AG09309 (cell line): ENCODE results near the gene KCNIP3.
"Not testable (repeated sequence)": the region's sequence is repeated elsewhere in the genome, so short reads cannot be mapped to it uniquely, and the experiment has no call there.

Experiments
- DNase-seq: peaks from one replicate; pipeline ENCODE4 v3.0.0-alpha.2; 2010; ENCODE audit warnings: low read depth
- H3K4me3 ChIP-seq: 2 replicates; pipeline ENCODE4 v1.5.1; 2011; ENCODE audit warnings: mild to moderate bottlenecking, low read depth, low read length, moderate library complexity; ENCODE audit not compliant: control insufficient read depth
- TF ChIP-seq, protein P1 (sequence below): IDR thresholded peaks from 2 replicates; pipeline ENCODE4 v1.5.1; 2011; ENCODE audit warnings: mild to moderate bottlenecking, low read depth, low read length, inconsistent platforms; ENCODE audit not compliant: insufficient read depth, control insufficient read depth; ENCODE audit errors: missing control alignments

KCNIP3 gene

DNA sequence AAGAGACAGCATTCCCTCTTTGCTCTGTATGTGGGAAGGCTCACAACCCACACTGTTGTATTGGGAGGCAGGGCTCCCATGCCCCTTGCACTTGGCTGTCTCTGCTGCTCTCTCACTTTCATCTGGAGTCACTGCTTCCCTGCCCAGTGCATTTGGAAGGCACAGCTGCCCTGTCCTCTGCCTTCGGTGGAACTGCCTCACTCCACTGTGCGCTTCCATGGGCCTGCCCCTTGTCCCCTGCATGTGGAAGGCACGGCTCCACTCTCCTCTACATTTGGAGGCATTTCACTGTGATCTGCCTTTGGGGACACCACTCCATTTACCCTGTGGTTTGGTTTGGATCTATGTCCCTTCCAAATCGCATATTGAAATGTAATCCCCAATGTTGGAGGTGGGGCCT is 32.0 kb upstream of the KCNIP3 start:
- no peak overlapping the region for H3K4me3 ChIP-seq
- TF ChIP-seq, protein P1, sequence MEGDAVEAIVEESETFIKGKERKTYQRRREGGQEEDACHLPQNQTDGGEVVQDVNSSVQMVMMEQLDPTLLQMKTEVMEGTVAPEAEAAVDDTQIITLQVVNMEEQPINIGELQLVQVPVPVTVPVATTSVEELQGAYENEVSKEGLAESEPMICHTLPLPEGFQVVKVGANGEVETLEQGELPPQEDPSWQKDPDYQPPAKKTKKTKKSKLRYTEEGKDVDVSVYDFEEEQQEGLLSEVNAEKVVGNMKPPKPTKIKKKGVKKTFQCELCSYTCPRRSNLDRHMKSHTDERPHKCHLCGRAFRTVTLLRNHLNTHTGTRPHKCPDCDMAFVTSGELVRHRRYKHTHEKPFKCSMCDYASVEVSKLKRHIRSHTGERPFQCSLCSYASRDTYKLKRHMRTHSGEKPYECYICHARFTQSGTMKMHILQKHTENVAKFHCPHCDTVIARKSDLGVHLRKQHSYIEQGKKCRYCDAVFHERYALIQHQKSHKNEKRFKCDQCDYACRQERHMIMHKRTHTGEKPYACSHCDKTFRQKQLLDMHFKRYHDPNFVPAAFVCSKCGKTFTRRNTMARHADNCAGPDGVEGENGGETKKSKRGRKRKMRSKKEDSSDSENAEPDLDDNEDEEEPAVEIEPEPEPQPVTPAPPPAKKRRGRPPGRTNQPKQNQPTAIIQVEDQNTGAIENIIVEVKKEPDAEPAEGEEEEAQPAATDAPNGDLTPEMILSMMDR, result no peak
- DNase-seq, result no peak

DNA sequence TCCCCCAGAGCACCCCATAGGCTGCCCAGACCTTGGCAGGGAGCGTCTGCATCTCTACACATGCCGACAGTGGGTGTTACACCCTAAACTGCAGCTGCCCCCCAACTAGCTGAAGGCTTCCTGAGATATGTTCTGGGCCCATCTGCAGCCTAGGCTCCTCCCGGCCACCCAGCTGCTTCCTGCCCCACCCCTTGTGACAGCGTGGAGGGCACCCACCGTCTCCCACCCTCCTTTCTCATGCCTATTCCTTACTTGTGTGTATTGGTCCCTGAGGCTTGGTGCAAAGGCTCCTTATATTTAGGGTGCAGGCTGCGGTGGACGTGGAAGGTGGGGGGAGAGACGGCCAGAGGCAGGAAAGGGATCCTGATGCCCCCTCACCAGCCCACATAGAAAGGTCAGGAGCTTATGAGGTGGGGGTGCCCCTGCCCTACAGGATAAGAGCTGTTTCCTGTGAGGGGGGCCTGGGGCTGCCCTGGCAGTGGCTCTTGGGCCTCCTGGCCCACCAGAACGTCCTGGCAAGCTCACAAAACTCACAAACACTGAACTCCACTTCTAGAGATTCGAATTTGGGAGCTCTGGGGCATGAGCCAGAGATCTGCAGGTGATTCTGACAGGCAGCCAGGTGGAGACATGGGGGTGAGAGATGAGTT is 30.2 kb upstream of the KCNIP3 start:
- DNase-seq, result no peak
- TF ChIP-seq, protein P1, result no peak
- no peak overlapping the region for H3K4me3 ChIP-seq

DNA sequence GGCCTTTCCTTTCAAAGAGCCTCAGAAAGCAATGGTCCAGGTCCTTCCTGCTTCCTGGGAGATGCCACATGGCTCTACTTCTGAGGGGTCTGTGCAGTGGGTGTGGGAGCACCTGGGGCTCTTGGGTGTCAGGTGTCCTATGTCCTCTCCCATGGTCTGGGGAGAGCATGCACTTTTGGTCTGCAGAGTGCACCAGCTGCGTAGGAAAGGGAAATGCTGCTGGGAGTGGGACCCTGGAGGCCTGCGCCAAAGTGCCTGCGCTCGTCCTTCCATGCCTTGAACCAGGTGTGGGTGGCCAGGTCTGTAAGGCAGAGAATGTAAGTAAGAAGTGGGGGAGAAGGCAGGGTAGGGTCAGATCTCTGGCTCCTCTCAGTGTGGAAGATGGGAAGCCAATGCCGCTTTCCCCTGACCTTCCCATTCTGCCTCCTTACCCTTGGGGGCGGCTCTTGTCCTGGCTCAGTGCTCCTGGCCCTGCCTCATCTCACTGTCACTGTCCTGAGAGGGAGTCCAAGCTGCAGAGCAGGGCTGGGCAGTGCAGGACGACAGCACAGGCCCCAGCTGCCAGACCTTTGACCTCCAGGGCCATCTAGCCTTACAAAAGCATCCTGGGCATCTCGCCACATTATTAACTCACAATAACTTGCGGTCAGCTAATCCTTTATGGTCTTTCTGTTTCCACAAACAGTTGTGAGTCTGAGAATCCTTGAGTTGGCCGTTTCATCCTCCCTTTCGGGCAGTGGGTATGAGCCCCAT is 29.5 kb upstream of the KCNIP3 start:
- TF ChIP-seq, protein P1, result no peak
- no peak overlapping the region for H3K4me3 ChIP-seq
- no peak for DNase-seq

DNA sequence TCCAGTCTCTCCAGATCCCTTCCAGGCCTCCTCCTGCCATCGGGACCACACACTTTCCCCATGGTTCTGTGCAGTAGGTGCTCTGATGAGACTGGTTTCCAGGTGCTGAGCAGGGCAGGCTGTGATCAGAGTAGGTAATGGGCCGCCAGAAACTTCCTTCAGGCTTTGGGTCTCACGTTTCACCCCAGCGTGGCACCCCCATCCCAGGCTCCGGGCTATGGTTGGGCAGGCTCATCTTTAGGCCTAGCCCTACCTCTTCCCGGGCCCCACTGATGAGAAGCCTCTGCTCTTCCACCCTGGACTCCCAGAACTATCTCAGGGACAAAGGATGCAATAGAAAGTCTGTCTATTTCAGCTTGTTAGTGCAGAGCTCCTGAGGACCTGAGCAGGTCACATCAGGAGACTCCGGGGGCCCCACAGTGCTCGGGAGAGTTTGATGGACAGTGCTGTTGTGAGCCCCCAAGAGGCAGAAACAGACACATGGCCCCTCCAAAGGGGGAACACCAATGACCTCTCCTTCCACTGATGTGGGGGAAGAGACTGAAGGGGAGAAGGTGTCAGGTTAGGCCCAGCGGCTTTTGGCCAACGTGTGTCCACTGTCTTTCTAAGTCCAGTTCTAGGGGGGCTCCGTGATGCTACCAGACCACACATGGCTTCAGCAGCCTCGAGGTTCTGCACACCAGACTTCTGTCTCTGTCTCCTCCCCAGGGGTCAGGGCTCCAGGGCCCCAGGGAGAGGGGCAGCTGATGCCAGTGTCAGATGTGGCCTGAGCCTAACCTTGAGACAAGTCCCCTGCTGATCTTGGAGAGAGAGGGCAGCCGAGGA is 28.7 kb upstream of the KCNIP3 start:
- DNase-seq, result no peak
- TF ChIP-seq, protein P1, result no peak
- H3K4me3 ChIP-seq, result no peak overlapping the region

DNA sequence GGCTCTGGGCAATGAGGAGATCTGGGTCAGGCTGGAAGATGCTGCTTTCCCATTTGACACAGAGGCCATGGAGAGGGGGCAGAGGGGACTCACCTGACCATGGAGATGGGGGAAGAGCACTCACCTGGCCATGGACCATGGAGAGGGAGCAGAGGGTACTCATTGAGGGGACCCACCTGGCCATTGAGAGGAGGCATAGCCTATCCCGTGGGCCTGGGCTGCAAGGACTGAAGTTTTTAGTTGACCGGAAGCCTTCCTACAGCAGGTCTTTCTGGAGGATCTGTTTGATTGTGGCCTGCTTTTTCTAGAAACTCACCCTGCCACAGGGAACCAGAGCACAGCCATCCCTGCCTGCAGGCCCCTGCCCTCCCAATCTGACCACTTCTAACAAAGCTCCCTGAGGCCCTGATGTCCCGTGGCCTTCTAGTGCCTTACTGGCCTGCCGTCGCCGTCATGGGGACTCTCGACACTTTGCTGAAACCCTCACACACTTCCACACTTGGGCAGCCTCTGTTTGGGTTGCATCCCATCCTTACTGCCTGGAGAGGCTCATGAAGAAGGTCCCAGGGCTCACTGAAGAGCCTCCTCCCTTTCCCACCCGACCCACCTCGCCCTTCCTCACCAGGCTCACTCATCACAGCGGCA is 28.0 kb upstream of the KCNIP3 start:
- TF ChIP-seq, protein P1, result no peak
- no peak for DNase-seq
- H3K4me3 ChIP-seq, result no peak overlapping the region

DNA sequence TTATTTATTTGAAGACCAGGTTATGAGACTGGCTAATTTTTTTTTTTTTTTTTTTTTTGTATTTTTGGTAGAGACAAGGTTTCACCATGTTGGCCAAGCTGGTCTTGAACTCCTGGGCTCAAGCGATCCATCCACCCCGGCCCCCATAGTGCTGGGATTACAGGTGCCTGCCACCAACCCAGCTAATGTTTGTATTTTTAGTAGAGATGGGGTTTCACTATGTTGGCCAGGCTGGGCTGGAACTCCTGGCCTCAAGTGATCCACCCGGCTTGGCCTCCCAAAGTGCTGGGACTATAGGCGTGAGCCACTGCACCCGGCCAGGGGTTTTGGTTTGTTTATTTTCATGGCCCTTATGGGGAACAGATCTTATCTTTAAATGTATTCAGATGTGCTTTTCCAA is 27.4 kb upstream of the KCNIP3 start:
- not testable (repeated sequence) for H3K4me3 ChIP-seq, DNase-seq
